Prostate gland (tissue), 2 donors: ENCODE measurements around the gene PRPF4. TPM values are rescaled to one million over a fixed set of nuclear protein-coding genes. Genes with fewer than 3 reads are reported as not detected.
"Not testable (repeated sequence)": the region's sequence is repeated elsewhere in the genome, so short reads cannot be mapped to it uniquely, and the experiment has no call there.

Source experiments
- DNase-seq: peaks from one replicate; pipeline ENCODE4 v3.0.0-alpha.2; 2019; ENCODE audit warnings: low spot score
- H3K27ac ChIP-seq, 2 donors: fragments of 200-600 bp; sonication (generic); 2 replicates each; pipeline ENCODE4 v1.5.1; 2017 to 2019
- H3K27me3 ChIP-seq: fragments of 200-600 bp; sonication (generic); replicated peaks from 2 replicates; pipeline ENCODE4 v1.5.1; 2019; ENCODE audit not compliant: insufficient read depth
- H3K36me3 ChIP-seq, 2 donors: fragments of 200-600 bp; sonication (generic); 1 replicate in 1 of 2; 2 replicates in 1 of 2; pipeline versions ENCODE4 v1.5.1 to v1.8.1; 2017 to 2019
- H3K4me1 ChIP-seq: fragments of 200-600 bp; sonication (generic); replicated peaks from 2 replicates; pipeline ENCODE4 v1.5.1; 2019
- H3K4me3 ChIP-seq, 2 donors: fragments of 200-600 bp; sonication (generic); 2 replicates each; pipeline ENCODE4 v1.5.1; 2017 to 2019
- H3K9me3 ChIP-seq: fragments of 200-600 bp; sonication (generic); 2 replicates; pipeline ENCODE4 v1.5.1; 2017
- POLR2A ChIP-seq: fragments of 450-650 bp; IDR thresholded peaks from one replicate; pipeline ENCODE4 v1.6.1; 2016; ENCODE audit warnings: antibody characterized with exemption, mild to moderate bottlenecking
- POLR2AphosphoS5 ChIP-seq: sonication (generic); formaldehyde crosslinking; IDR thresholded peaks from one replicate; pipeline ENCODE4 v1.6.1; 2017; ENCODE audit warnings: antibody characterized with exemption
- WGBS: methylation state at CpG from one replicate; pipeline ENCODE4 v1.1.5; 2018; 5-methylcytosine and 5-hydroxymethylcytosine counted together
- intact Hi-C: fragments of 100-400 bp; cut with DNase I; formaldehyde crosslinking; loops from one replicate; pipeline ENCODE4 v1.14.2; 2022
- total RNA-seq, 2 donors: library from RNA; depleted of rRNA; stranded (reverse); fragments of >200 nt; gene quantifications; one replicate each; pipeline ENCODE4 v1.1.0, GENCODE V29; 2016
- TF ChIP-seq, protein P1 (sequence below), 4 experiments: fragments of 200-600 bp in 2 of 4; fragments of 450-650 bp in 2 of 4; sonication (generic) in 2 of 4; IDR thresholded peaks; 1 replicate in 3 of 4; 2 replicates in 1 of 4; pipeline ENCODE4 v1.5.1; 2016 to 2019; ENCODE audit warnings: antibody characterized with exemption in 4 of 4, mild to moderate bottlenecking in 2 of 4, moderate library complexity in 2 of 4

The PRPF4 gene
- total RNA-seq, 2 donors from 2014 or later: 25.0 to 27.1 TPM

DNA sequence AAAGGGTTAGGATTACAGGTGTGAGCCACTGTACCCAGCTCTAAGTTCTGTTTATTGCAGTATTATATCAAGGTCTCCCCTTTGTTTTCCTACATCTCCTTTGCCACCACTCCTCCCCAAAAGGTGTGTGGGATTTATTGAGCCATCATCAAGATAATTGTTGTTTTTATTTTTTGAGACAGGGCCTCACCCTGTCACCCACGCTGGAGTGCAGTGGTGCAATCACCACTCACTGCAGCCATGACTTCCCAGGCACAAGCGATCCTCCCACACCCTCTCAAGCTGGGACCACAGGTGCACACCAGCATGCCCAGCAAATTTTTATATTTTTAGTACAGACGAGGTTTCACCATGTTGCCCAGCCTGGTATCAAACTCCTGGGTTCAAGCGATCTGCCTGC lies 29.6 kb upstream of the PRPF4 start:
- intact Hi-C loops: no loop called here
- WGBS: 89% methylated on average over 4 of the region's 4 CpGs
- TF ChIP-seq POLR2A (no peak), POLR2AphosphoS5 (no peak)
- TF ChIP-seq, protein P1, sequence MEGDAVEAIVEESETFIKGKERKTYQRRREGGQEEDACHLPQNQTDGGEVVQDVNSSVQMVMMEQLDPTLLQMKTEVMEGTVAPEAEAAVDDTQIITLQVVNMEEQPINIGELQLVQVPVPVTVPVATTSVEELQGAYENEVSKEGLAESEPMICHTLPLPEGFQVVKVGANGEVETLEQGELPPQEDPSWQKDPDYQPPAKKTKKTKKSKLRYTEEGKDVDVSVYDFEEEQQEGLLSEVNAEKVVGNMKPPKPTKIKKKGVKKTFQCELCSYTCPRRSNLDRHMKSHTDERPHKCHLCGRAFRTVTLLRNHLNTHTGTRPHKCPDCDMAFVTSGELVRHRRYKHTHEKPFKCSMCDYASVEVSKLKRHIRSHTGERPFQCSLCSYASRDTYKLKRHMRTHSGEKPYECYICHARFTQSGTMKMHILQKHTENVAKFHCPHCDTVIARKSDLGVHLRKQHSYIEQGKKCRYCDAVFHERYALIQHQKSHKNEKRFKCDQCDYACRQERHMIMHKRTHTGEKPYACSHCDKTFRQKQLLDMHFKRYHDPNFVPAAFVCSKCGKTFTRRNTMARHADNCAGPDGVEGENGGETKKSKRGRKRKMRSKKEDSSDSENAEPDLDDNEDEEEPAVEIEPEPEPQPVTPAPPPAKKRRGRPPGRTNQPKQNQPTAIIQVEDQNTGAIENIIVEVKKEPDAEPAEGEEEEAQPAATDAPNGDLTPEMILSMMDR (IDR thresholded peaks at IDR 0.05): no peak
- Histone ChIP-seq H3K36me3 (no peaks in the 10 kb centered on the region), H3K4me1 (no peaks in the 10 kb centered on the region), H3K9me3 (no peaks in the 10 kb centered on the region), H3K27ac (no peak overlapping the region), H3K27me3 (no peaks in the 10 kb centered on the region), H3K4me3 (no peak overlapping the region)
- DNase-seq: no peak

DNA sequence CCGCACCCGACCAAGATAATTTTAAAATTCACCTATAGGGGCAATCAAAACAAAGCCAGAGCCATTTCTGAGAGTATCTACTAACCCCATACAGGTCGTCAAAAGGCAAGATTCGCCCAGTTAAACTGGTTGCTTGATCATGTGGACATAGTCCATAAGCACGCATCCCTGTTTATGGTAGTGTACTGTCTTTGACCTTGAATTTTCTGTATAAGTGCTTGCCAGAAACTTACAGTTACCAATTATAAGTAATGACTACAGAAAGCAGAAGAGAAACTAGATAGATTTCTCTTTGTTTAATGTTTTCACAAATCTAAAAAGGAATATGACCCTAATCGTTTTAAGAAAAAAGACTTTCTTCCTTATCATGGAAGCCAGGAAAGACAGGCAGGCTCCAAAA lies 28.5 kb upstream of the PRPF4 start:
- H3K4me3 ChIP-seq: no peak overlapping the region

DNA sequence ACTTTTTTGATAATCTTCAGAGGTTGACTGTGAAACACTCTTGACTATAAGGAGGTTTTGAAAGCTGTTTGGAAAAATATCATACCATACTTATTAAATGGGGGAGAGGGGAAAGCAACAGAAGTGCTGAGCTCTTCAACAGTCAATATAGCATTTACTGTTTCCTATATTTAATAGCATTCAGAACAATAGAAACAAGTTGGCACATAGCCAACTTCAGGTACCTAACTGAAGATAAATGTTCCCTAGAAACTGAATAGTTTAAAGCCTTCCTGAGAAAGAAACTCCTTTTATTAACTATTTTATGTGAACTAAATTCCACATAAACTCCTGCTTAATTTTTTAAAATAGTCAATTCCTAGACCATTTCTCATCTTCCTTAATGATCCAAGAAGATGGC lies 27.8 kb upstream of the PRPF4 start:
- no peak overlapping the region for H3K27ac ChIP-seq
- no peaks in the 10 kb centered on the region for H3K9me3 ChIP-seq

More for the DNA sequence above, 28.5 kb upstream of the PRPF4 start:
- intact Hi-C loops: no loop called here
- H3K27ac ChIP-seq: no peak overlapping the region
- H3K36me3 ChIP-seq: no peaks in the 10 kb centered on the region
- no peak for DNase-seq
- no peaks in the 10 kb centered on the region for H3K4me1 ChIP-seq
- no peak for TF ChIP-seq POLR2A
- TF ChIP-seq POLR2AphosphoS5: no peak
- TF ChIP-seq, protein P1 (IDR thresholded peaks at IDR 0.05): no peak
- WGBS: 93% methylated on average over 6 of the region's 6 CpGs
- no peaks in the 10 kb centered on the region for H3K9me3 ChIP-seq
- H3K27me3 ChIP-seq: no peaks in the 10 kb centered on the region

DNA sequence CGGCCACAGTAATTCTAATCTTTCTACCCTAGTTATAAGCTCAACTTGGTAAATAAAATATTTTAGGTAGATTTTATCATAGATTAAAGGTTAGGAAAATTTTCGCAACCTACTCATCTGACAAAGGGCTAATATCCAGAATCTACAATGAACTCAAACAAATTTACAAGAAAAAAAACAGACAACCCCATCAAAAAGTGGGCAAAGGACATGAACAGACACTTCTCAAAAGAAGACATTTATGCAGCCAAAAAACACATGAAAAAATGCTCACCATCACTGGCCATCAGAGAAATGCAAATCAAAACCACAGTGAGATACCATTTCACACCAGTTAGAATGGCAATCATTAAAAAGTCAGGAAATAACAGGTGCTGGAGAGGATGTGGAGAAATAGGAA lies 25.8 kb upstream of the PRPF4 start:
- WGBS: 100% methylated on average over 2 of the region's 2 CpGs
- intact Hi-C loops, H3K9me3 ChIP-seq: not testable (repeated sequence)

More for the DNA sequence above, 27.8 kb upstream of the PRPF4 start:
- Histone ChIP-seq H3K4me1 (no peaks in the 10 kb centered on the region), H3K36me3 (no peaks in the 10 kb centered on the region), H3K4me3 (no peak overlapping the region), H3K27me3 (no peaks in the 10 kb centered on the region)
- intact Hi-C loops: no loop called here
- TF ChIP-seq POLR2A (no peak), POLR2AphosphoS5 (no peak)
- TF ChIP-seq, protein P1 (IDR thresholded peaks at IDR 0.05): no peak
- DNase-seq: no peak

DNA sequence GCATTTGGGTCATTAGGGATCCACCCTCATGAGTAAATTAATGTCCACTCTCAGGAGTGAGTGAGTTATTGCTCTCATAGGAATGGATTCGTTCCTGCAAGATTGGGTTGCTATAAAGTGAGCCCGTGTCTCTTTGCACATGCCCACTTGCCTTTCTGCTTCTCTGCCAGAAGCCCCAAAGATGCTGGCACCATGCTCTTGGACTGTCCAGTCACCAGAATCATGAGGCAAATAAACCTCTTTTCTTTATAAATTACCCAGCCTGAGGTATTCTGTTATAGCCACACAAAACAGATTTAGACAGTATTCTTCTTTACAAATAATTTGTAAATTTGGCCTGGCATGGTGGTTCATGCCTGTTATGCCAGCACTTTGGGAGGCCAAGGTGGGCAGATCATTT lies 24.7 kb upstream of the PRPF4 start:
- Histone ChIP-seq H3K27ac (no peak overlapping the region), H3K27me3 (no peaks in the 10 kb centered on the region), H3K4me1 (no peaks in the 10 kb centered on the region), H3K9me3 (no peaks in the 10 kb centered on the region), H3K4me3 (no peak overlapping the region), H3K36me3 (no peaks in the 10 kb centered on the region)
- DNase-seq: no peak
- intact Hi-C loops: no loop called here
- WGBS: 93% methylated on average over 2 of the region's 2 CpGs
- TF ChIP-seq, protein P1 (IDR thresholded peaks at IDR 0.05): no peak
- no peak for TF ChIP-seq POLR2A
- TF ChIP-seq POLR2AphosphoS5: no peak

More for the DNA sequence above, 25.8 kb upstream of the PRPF4 start:
- not testable (repeated sequence) for H3K4me3 ChIP-seq, H3K4me1 ChIP-seq, DNase-seq, H3K27ac ChIP-seq, H3K27me3 ChIP-seq, H3K36me3 ChIP-seq
